GM21360 (cell line): ENCODE results near the gene EPS15.
"Not testable (repeated sequence)": the region's sequence is repeated elsewhere in the genome, so short reads cannot be mapped to it uniquely, and the experiment has no call there.

Experiments
- ATAC-seq: cut with Tn5 transposase; IDR thresholded peaks from one replicate; pipeline ENCODE4 v1.9.1; 2021; ENCODE audit warnings: mild to moderate bottlenecking, moderate library complexity; ENCODE audit not compliant: unreplicated experiment

The EPS15 gene

DNA sequence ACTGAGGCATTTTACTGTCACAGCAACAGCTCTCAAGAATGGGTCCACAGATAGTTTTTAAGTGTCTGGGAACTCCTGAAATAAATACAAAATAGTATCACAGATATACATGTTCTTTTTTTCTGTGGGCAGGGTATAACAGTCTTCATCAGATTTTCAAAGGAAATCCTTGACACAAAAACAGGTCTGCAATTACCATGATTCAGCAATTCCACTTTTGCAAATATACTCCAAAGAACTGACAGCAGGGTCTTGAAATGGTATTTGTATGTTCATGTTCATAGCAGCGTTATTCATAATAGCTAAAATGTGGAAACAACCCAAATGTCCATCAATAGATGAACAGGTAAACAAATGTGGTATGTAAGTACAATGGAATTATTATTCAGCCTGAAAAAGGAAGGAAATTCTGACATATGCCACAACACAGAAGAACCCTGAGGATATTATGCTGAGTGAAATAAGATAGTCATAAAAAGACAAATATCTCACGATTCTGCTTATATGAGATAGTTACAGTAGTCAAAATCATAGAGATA is 85.0 kb downstream of the EPS15 start:
- ATAC-seq = no peak

DNA sequence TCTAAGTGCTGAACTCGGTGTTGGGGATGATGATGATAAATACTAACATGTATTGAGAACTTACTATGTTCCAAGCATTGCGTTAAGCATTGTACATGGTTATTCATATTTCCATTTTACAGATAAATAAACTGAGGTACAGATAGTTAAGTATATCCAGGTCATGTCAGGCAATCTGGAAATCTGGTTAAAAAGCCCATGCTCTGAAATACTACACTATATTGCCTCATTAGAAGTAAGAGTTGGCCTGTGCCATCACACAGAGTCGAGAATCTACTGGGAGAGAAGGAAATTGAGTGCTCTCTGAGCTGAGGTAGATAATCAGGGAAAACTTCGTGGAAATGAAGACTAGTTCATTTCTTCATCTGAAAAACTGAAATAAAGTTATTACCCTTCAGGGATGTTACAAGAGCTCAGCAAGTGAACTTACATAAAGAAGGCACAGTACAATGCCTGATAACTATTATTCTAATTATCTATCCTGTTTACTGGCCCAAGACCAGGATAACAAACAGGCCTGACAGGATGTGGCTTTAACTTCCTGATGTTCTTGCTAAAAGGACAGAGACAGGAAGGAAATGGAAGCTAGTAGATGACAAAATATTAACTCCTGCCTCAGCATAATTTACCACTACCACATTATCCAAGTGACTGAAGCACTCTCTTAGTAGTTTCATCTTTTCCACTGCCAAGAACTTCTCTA is 85.6 kb downstream of the EPS15 start:
- no peak for ATAC-seq

DNA sequence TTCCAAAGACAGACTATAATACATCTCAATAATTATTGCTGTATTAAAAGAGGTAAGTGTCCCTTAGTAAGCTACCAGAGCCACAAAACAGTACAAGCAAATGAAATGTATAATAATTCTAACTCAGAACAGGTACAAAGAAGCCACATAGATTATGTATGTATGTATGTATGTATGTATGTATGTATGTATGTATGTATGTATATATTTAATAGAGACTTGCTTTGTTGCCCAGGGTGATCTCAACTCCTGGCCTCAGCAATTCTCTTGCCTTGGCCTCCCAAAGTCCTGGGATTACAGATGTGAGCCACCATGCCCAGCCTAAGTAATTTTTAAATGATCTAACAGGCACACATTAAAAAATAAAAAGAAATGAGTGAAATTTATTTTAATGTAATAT is 86.9 kb downstream of the EPS15 start:
- no peak for ATAC-seq

DNA sequence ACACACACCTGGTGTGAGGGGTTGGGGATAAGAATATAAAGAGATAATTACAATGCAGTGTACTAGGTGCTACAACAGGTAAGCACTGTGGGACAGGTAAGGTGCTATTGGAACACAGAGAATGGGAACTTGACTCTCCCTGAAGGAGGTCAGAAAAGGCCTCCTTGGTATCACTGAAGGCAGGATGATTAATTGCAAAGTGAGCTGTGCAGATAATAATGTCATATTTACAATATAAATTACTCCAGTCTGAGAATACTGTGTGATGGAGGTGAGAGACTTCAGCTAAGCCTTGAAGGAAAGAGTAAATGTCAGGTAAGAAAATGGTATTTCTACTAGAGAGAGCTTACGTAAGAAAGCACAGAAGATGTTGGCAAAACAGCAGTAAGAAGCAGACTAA is 91.6 kb downstream of the EPS15 start:
- ATAC-seq = no peak

DNA sequence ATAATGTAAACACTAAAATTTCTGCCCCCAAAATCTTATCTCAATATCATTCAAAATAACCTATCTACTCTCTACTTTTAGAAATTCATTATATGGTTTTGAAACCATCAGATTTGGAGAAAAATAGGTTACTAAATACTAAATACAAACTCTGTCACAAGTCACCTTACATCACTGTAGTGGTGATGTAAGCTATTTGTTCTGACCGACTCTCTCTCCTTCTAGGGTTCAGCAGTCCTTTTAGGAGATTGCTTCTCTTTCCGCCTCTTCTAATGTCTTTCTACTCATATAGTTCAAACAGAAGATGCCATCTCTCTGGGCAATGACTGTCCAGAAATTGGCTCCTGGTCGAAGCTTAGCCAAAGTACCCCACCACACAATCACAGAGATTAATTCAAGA is 93.1 kb downstream of the EPS15 start:
- no peak for ATAC-seq

DNA sequence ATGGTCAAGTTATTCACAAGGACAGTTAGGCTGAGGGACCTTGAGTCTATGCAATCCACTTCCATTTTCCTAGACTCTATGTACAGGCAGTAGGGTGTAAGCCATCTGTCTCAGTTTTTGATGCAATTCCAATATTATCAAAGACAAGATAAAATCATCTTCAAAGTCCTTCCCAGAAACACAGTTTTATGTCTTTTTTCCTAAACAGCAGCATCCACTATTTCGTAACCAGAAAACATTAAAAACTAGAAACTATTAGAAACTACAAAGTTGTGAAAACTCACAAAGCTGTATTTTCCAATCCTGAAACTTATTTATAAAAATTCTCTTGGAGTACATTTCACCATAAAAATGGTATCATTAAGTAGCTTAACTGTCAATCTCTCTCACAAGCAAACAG is 93.8 kb downstream of the EPS15 start:
- no peak for ATAC-seq

DNA sequence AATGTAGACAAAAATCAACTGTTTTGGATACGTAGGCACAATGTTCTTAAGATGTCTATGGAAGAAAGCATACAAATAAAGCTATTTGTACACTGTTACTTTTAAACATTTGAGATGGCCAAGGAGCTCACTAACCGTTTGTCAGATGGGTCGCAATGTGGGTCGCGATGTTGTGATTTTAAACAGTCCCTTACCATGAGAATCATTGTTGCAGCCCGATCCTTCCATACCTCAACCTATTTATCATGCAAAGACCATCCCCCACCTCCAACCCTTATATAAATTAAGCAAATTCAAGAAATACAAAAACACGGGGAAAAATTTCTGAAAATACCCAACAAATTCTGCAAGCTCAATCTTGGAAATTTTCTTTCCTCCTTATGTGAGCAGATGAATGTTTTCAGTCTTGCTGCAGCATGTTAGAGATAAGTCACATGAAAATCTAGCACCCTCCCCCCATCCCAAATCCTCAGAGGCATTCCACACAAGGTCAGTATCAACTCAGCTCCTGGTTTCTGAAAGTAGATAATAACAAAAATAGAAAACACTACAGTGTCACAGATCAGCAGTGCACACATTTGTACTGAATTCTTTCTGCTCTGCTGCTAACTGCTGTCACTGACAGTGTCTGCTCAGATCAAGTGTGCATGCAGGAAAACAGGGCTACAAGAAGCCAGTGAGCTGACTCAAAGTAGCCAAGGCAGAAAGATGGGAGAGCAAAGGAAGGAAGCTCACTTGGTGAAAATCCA is 95.8 kb downstream of the EPS15 start:
- ATAC-seq = no peak

DNA sequence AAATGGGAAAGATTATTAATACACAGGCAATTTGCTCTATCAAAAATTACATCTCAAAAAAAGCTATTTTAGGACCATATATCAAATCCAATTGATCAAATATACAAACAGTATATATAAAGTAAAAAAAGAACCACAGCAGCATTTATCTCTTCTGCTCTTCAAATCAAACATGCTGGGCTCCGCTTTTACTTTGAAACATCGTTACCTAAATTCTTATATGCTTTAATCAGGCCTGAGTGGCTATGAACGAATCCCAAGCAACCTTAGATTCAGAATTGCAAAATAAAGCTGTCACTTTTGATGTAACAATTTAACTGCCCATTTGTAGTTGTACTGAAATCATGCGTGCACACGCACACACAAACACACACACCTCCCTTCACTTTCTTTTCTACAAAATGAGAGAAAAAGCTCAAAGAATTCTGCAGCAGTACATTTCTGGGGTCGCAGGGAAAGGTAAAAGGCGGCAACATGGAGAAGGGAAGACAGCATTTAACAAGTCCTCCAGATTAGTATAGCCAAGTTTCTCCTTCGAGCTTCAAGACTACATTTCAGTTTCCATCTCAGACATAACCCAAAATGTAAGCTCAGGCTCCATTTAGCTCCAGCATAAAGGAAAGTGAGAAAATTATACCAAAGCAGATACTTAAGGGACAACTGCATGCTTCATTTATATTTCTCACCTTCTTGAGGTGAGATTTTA is 96.5 kb downstream of the EPS15 start:
- ATAC-seq = no peak

DNA sequence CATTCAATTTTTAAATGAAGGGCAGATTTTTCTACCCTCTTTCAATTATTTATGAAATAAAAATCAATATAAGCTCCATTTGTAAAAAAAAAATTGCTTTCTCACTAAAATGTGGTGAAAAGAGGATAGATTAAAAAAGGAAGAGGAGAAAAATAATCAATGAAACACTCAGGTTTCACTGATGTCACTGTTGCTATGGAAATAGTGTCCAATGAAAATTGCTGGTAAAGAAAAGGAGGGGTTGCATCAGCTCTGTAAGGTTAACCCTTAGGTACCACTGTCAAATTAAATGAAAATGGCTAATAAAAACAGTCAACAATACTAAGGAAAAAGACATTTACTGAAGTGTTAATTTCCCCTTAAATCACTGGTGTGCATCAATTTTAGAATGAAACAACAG is 97.1 kb downstream of the EPS15 start:
- no peak for ATAC-seq

DNA sequence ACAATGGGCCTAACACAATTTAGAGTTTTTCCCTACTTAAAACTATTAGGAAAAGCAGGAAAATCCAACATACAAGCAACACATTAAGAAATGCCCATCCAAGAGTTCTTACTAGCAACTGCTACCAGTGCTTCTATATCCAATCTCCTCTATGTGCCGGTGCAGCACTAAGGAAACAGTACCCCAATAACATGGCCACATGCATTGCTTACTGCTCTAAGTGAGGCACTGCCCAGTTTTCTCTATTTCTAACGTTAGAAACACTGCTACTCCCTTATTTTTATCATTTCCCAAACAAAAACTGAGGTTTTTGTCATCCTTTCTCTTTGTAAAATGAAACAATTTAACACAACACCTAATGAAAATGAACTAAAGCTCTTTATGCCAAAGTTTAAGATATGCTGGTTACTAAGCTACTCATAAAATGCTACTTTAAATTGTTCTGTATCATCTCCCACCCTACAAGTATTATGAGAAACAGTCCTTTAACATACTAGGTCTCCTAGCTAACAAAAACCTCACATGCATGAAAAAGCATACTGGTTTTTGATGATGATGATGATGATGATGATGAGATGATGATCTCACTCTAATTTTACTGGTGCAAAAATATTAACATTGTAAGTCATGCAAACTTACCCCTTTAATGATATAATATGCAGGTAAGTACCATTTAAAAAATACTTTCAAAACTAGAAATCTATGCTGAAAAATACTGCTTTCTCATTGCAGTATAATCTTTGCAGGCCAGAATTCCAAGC is 98.0 kb downstream of the EPS15 start:
- no peak for ATAC-seq

DNA sequence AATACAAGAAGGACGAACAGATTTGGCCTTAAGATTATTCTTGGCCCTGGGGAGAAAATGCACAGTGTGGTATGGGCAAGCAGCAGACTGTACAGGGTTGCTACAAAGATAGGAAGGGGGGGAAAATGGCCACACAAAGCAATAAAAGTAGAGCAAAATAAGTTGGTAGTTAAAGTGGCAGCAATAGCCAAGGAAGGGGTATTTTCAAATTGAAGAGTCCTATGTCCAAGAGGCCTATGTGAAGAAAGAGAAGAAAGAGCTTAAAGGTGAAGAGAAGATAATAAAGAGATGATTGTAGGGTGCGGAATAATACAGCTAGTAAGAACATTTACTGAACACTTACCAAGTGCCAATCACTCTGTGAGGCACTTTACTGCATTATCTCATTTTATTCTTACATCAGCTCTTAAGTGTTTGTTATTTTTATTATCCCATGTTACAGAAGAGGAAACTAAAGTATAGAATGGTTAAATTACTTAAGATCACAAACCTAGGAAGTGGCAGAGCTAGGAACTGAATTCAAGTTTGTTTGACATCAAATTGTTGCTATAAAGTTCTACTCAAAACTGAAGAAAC is 100.6 kb downstream of the EPS15 start:
- ATAC-seq = no peak

DNA sequence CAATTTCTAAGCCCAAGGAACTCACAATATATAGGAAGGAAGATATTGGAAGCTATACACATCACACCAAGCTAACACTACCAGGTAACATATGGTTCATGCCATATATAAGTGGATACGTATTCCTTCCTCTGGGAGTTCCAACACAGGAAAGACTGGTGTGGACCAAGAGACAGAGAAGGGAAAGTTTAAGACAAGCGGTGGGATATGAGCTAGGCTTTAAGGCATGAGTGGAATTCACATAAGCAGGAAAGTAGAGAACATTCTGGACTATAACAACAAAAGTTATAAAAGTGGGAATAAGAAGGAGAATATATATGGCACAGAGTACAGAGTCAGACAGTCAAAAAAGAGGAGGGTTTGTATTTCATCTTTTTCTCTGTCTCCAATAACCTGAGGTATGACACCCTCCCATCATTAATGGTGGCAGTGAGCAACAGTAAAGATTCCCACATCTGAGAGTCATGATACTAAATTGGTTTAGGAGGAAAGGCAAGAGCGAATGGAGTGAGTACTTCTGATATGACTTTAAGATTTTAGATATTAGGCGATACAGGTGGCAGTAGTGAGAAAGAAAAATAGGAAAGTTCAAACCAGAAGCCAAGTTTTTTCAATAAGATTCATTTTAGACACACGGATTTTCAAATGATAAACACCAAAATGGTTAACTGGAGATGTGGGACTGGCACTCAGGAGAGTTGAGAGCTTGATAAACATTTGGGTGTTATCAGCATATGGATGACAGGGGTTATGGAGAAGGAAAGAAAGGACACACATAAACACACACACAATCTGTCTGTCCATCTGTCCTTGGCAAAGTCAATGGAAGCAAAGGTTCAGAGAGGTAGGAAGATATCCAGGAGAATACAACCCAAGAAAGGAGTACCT is 101.3 kb downstream of the EPS15 start:
- ATAC-seq = no peak

DNA sequence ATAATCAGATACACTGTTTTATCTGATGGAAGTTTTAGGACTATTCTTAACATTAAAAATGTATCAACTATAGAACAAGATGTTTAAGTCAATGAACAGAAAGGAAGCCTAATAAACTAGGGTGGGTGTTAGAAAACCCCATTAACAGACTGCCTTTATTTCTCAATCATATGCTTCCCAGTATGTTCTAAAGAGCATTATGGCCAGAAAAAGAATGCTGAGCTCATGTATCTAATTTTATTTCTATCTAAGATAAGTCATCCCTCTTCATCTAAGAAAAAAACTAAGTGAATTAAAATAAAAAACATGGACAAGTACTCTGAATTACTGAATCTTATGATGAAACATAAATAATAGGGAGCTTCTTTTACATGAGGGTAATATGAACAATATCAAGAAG is 102.2 kb downstream of the EPS15 start:
- ATAC-seq = no peak

DNA sequence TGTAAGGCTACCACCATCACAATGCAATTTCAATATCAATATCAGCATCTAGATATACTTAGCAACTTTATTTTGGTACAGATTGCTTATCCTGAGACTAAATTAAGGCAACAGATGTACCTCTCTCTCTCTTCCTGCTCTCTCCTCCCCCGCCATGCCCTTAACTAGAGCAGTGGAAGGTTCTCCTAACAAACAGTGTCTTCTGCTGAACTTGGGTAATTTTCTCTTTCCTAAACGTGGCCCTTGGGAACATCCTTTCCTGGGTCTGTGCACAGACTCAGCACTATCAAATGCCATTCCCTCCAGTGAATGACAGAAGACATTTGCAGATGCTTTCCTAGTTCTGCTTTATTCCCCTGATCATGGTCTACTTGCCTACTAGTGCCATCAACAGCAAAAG is 103.1 kb downstream of the EPS15 start:
- no peak for ATAC-seq

DNA sequence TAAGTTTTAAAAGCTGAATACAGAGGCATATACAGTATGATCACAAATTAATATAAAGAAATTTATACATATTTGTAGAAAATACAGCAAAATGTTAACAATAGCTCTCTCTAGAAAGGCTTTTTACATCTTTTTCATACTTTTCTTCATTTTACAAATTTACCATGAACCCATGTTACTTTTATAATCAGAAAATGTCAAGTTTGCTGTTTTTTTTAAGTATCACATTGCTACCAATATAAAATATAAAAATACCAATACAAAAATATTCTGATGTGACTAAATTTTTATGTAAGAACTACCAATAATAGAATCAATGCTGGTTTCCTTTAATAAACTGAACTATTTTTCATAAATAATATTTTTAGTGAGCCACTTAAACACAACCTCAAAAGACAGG is 104.3 kb downstream of the EPS15 start:
- no peak for ATAC-seq

DNA sequence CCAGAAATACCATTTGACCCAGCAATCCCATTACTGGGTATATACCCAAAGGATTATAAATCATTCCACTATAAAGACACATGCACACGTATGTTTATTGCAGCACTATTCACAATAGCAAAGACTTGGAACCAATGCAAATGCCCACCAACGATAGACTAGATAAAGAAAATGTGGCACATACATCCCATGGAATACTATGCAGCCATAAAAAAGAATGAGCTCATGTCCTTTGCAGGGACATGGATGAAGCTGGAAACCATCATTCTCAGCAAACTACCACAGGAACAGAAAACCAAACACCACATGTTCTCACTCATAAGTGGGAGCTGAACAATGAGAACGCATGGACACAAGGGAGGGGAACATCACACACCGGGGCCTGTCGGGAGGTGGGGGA is 107.2 kb downstream of the EPS15 start:
- ATAC-seq = not testable (repeated sequence)

DNA sequence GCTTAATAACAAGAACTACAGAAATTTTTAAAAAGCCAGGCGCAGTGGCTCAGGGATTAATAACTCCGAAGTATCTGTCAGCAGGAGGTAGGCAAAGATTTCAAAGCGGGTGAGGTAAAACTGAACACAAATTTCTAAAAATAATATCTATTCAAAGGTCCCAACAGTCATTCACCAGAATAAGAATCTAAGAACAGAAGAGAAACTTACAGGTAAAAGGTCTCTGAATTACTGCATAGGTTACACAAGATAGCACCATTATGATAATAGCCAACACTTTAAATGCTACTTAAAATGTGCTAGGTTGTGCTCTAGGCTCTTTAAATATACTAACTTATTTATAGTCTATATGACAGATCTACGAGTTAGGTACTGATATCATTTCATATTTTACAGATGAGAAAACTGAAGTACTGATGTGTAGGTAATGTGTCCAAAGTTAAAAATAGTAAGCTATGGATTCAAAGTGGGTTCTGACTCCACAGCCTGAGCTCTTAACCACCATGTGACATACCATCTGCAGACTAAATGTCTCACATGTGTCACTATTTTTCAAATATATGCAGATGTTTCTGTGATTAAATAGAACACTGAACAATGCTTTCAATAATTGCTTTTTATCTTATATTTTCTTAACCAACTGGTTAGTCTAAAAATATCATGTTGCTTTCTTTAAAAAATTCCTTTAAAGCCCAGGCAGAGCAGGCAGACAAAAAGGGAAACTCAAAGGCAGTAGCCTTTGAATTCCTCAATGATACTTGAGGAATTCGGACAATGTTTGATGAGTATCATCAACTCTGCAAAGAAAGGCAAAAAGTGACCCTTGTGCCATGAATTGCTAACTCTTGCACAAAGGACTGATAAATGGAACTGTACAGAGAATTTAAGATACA is 108.3 kb downstream of the EPS15 start:
- peak; percentile 59 for ATAC-seq

DNA sequence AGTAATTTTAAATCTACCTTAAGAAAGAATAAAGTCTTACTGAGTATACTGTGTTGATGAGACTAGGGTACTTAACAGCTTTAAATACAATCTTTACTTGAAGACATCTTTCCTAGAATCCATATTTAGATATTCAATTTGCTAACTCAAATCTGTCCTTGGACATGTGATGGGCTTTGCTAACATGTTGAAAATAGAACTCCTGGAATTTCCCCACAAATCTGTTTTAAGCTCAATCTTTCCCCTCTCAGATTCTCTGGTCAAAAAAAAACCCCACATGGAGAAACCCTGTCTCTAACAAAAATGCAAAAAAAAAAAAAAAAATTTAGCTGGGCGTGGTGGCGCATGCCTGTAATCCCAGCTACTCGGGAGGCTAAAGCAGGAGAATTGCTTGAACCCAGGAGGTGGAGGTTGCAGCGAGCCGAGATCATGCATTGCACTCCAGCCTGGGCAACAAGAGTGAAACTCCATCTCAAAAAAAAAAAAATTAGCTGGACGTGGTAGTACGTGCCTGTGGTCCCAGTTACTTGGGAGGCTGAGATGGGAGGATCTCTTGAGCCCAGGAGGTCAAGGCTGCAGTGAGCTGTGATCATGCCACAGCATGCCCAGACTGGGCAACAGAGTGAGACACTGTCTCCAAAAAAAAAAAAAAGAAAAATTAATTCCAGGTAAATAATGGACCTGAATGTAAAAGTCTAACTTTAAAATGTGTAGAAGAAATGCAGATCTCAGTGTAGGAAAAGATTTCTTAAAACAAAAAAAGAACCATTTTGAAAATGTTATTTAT is 109.1 kb downstream of the EPS15 start:
- not testable (repeated sequence) for ATAC-seq
